ENCODE results near the gene SCTR. TPM values are rescaled to one million over a fixed set of nuclear protein-coding genes. Genes with fewer than 3 reads are reported as not detected.

SCTR gene
- polyA plus RNA-seq, 1 experiment = not detected

GRCh38 chr2:119483395-119483753 is 40.9 kb downstream of the SCTR start:
- no peaks in the 10 kb centered on the region; the same call in 1 of the 2 replicates for H3K27me3 ChIP-seq (ENCODE audit: control insufficient read depth, insufficient read depth, low read length)
- no peak for TF ChIP-seq CTCF (IDR thresholded peaks at IDR 0.05; ENCODE audit: insufficient read depth, low read depth, low read length)
- no peak overlapping the region for H3K4me3 ChIP-seq (ENCODE audit: low read depth, low read length)
- CTCF ChIA-PET = interaction anchor here (0.6 to 1.1 kb wide), 3 partner anchors 26 to 323 kb away, joined by 3 to 5 read pairs (median 3); no protein-coding TSS in a partner anchor
- POLR2A ChIA-PET = no interaction called here
- no peak for DNase-seq (ENCODE audit: low read depth)
- H3K36me3 ChIP-seq (ENCODE audit: control insufficient read depth, insufficient read depth, low read length) = no peaks in the 10 kb centered on the region

DNA sequence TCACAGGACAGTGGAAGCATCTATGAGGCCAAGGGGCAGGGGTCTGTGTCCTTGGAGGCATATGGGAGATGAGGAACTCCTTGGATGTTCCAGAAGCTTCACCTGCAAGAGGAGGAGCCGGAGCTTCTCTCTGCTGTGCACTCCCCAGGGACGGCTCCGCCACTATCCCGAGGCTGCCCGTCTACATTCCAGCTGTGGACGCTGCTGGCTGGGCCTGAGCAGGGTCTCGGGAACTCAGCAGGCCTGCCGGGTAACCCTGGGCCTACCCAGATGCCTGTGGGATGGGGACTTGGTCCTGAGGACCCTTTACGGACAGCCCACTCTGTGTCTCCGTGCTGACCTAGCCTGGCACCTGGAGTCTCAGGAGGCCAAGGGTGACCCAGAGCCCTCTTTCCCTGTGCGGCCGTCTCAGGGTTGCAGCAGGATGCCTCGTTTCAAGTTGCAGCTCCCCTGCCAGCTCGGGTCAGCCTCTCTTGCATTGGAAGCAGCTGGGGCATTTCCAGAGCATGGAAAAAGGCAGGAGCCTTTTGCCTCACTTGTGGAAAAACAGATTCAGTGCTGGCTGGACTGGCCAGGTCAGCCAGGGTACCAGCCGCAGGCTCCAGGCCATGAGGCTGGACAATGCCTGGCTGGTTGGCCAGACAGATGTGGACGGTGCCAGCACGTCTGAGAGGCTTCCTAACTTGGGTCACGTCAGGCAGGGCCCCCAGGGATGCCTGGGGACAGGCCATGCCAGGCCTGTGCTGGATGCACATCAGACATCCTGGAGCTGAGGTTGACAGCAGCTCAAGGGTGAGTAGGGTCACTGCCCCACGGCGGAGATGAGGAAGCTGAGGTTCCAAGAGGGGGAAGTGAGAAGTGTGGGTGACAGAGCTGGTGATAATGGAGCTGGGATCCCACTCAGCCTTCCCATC is 41.5 kb downstream of the SCTR start:
- DNase-seq (ENCODE audit: low read depth) = no peak
- ChIA-PET POLR2A (no interaction called here), CTCF (interaction anchor here (0.6 to 1.5 kb wide), 4 partner anchors 7 to 323 kb away, joined by 3 to 5 read pairs (median 4); no protein-coding TSS in a partner anchor)
- no peaks in the 10 kb centered on the region for H3K36me3 ChIP-seq (ENCODE audit: control insufficient read depth, insufficient read depth, low read length)
- H3K4me3 ChIP-seq (ENCODE audit: low read depth, low read length) = no peak overlapping the region
- no peaks in the 10 kb centered on the region; the same call in 1 of the 2 replicates for H3K27me3 ChIP-seq (ENCODE audit: control insufficient read depth, insufficient read depth, low read length)
- no peak for TF ChIP-seq CTCF (IDR thresholded peaks at IDR 0.05; ENCODE audit: insufficient read depth, low read depth, low read length)

DNA sequence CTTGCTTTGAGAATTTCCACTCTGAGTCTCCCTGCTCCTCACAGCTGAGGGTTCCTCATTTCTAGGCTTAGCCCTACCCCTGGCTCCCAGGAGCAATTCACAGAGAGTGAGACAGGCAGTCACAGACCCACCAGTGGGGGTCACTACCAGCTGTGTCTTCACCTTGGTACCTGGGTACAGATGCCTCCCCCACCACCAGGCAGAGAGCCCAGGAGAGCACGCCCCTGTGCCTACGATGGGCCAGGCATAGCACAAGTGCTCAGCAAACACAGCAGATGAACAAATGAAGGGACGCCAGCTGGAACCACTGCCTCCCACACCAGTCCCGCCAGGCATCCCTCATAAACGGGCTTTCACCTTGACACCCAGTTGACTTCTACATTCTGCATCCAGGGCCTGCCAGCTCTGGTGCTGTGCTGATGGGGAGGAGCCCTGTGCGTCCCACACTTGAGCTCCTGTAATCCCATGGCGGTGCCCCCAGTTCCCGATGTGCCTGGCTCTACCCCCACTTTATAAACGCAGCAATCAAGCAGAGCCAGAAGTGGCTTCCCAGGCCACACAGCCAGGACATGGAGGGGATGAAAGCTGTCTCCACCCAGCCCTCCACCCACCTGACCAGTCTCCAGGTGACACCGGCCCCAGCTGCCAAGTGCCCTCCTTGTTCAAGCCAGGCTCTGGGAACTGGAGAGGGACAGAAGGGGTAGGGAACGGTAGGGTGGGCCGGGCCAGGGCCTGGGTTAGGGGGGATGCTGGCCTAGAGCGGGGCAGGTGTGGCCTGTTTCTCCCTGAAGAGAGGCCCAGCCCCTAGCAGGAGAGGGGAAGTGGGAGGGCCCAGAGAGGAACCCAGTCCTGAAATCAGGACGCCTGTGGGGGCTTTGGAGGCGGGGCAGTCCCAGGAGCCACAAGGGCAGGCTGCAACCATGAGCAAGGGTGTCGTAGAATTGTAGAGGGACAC is 42.5 kb downstream of the SCTR start:
- no peak for TF ChIP-seq CTCF (IDR thresholded peaks at IDR 0.05; ENCODE audit: insufficient read depth, low read depth, low read length)
- no peak for DNase-seq (ENCODE audit: low read depth)
- H3K27me3 ChIP-seq (ENCODE audit: control insufficient read depth, insufficient read depth, low read length) = peaks cover 2% of the 10 kb centered on the region
- CTCF ChIA-PET = interaction anchor here (1.5 to 8.6 kb wide), 2 partner anchors 8 to 79 kb away, joined by 4 to 112 read pairs; no protein-coding TSS in a partner anchor
- POLR2A ChIA-PET = no interaction called here
- H3K36me3 ChIP-seq (ENCODE audit: control insufficient read depth, insufficient read depth, low read length) = no peaks in the 10 kb centered on the region
- no peak overlapping the region for H3K4me3 ChIP-seq (ENCODE audit: low read depth, low read length)

- Histone ChIP-seq H3K36me3 (ENCODE audit: control insufficient read depth, insufficient read depth, low read length) (no peaks in the 10 kb centered on the region), H3K27me3 (ENCODE audit: control insufficient read depth, insufficient read depth, low read length) (peaks cover 2% of the 10 kb centered on the region), H3K4me3 (ENCODE audit: low read depth, low read length) (no peak overlapping the region)
- DNase-seq (ENCODE audit: low read depth) = no peak
- POLR2A ChIA-PET = no interaction called here
- CTCF ChIA-PET = interaction anchor here (0.8 to 8.6 kb wide), 6 partner anchors 8 to 78 kb away, joined by 3 to 112 read pairs (median 4); no protein-coding TSS in a partner anchor
- TF ChIP-seq CTCF (IDR thresholded peaks at IDR 0.05; ENCODE audit: insufficient read depth, low read depth, low read length) = no peak
Measured at GRCh38 chr2:119480718-119481142, 43.6 kb downstream of the SCTR start.

Data from BJ (cell line).